HG02852 (cell line): ENCODE results near the gene DAZAP1.

ENCODE experiments used
- ATAC-seq: cut with Tn5 transposase; IDR thresholded peaks from one replicate; pipeline ENCODE4 v1.9.1; 2021; ENCODE audit warnings: mild to moderate bottlenecking, moderate library complexity; ENCODE audit not compliant: unreplicated experiment

Gene DAZAP1

GRCh38 chr19:1455336-1456120 is 48.1 kb downstream of the DAZAP1 start:
- no peak for ATAC-seq

GRCh38 chr19:1456121-1456900 is 48.9 kb downstream of the DAZAP1 start:
- no peak for ATAC-seq

GRCh38 chr19:1457031-1457739 is 49.8 kb downstream of the DAZAP1 start:
- ATAC-seq = no peak

GRCh38 chr19:1457892-1458291 is 50.5 kb downstream of the DAZAP1 start:
- no peak for ATAC-seq

- no peak for ATAC-seq
Observed at GRCh38 chr19:1459479-1459878, 52.1 kb downstream of the DAZAP1 start.

GRCh38 chr19:1460033-1460995 is 52.9 kb downstream of the DAZAP1 start:
- ATAC-seq = no peak

GRCh38 chr19:1461862-1462261 is 54.5 kb downstream of the DAZAP1 start:
- ATAC-seq = no peak

GRCh38 chr19:1465191-1466016 is 58.0 kb downstream of the DAZAP1 start:
- no peak for ATAC-seq

GRCh38 chr19:1466018-1466460 is 58.7 kb downstream of the DAZAP1 start:
- ATAC-seq = no peak

GRCh38 chr19:1466461-1467214 is 59.3 kb downstream of the DAZAP1 start:
- no peak for ATAC-seq

- no peak for ATAC-seq
Observed at GRCh38 chr19:1467215-1467489, 59.8 kb downstream of the DAZAP1 start.

GRCh38 chr19:1467490-1468273 is 60.3 kb downstream of the DAZAP1 start:
- ATAC-seq = no peak

GRCh38 chr19:1468274-1468820 is 61.0 kb downstream of the DAZAP1 start:
- no peak for ATAC-seq

GRCh38 chr19:1468821-1469254 is 61.5 kb downstream of the DAZAP1 start:
- no peak for ATAC-seq

GRCh38 chr19:1469255-1470054 is 62.1 kb downstream of the DAZAP1 start:
- no peak for ATAC-seq

GRCh38 chr19:1470055-1470304 is 62.6 kb downstream of the DAZAP1 start:
- no peak for ATAC-seq

- ATAC-seq = no peak
Observed at GRCh38 chr19:1470305-1471009, 63.1 kb downstream of the DAZAP1 start.
